GM18507 (cell line): ENCODE measurements around the gene G0S2.
"Not testable (repeated sequence)": the region's sequence is repeated elsewhere in the genome, so short reads cannot be mapped to it uniquely, and the experiment has no call there.

Experiments used
- DNase-seq: peaks from one replicate; pipeline ENCODE4 v3.0.0; 2011; ENCODE audit warnings: low read depth; ENCODE audit not compliant: insufficient read length; ENCODE audit errors: extremely low spot score
- FAIRE-seq: peaks from 2 replicates; lab custom pipeline; 2011; peaks lifted over from hg19 to GRCh38; lab: Jason Lieb, UNC

The G0S2 gene

GRCh38 chr1:209672705-209673630, 2.2 kb upstream of the G0S2 start:
- DNase-seq (peak; percentile 62), FAIRE-seq (peak; percentile 91)

DNA sequence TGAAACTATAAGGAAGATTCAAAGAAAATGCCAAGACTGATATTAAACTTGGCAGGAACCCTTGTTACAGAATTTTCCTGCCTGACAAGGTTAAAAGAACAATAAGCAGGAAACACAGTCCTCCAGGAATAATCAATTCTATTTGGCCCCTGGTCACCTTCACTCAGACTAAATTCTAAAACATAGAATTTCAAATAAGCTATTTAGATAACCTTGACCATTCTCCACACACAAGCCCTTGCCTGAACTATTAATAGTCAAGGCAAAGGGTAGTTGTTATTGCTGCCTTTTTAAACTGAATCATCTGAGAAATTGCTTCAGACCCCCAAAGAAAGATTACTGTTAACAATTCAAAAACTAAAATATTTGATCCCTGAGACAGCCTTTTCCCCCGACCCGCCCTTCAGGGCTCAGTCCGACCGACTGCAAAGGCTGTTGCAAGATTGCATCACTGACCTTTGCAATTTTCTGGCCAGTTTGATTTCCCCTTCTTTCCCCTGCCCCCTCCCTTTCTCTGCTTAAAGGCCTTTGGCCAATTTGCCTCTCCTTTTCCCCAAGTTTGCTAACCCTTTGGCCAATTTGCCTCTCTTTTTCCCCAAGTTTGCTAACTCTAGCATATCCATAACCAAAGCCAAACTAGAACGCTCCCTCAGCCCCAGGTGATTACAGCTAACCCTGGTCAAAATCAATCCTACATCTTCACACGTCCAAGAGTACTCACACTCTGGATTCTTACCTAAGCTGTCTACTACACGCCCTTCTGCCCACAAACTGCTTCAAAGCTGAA, 1.4 kb upstream of the G0S2 start:
- FAIRE-seq (no peak), DNase-seq (no peak)

GRCh38 chr1:209675565-209676154, 448 bp downstream of the G0S2 start:
- FAIRE-seq (no peak), DNase-seq (no peak)

DNA sequence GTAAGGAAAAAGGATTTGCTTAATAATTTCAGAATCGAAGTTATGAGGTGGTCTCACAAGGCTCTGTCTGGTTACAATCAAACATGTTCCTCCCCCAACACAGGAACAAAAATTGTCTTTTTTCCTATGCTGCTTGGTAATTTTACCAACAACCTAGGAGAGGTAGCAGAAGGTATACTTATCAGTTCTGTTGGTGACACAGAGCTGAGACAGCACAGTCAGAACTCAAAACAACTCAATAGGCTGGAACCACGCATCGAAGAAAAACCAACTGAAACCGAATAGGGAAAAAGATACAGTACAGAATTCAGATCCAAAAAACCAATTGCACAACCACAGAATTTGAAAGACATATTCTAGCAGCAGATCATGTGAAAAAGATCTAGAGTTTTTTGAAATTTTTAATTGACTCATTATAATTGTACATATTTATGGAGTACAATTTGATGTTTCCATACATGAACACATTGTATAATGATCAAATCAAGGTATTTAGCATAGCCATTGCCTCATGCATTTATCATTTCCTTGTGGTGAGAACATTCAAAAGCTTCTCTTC, 3.8 kb downstream of the G0S2 start:
- no peak for FAIRE-seq
- no peak for DNase-seq

GRCh38 chr1:209685821-209686220, 10.6 kb downstream of the G0S2 start:
- peak; percentile 21 for FAIRE-seq
- no peak for DNase-seq

GRCh38 chr1:209686322-209686721, 11.1 kb downstream of the G0S2 start:
- DNase-seq (no peak), FAIRE-seq (no peak)

DNA sequence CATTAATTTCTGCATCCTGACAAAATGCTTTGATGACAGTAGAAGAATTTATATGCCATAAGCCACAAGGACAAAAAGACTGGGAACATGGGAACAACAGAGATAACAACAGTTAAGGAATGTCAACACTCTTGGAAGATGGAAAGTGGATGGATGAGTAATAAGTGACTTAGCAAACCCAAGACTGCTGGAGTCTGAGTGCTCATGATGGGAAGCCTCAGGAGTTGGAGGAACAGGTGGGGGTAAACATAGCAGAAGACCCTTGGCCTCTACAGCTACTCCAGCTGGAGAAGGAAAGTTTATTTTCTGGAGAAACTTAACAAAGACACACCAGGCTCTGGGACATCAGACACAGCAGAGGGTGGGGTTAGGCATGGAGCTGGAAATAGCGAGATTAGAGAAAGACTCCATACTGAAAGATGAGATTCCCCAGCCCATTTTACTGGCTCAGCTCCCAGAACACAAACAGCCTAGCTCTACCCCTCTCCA, 13.6 kb downstream of the G0S2 start:
- DNase-seq (no peak), FAIRE-seq (no peak)

- DNase-seq (no peak), FAIRE-seq (no peak)
Measured at GRCh38 chr1:209689477-209689876, 14.3 kb downstream of the G0S2 start.

DNA sequence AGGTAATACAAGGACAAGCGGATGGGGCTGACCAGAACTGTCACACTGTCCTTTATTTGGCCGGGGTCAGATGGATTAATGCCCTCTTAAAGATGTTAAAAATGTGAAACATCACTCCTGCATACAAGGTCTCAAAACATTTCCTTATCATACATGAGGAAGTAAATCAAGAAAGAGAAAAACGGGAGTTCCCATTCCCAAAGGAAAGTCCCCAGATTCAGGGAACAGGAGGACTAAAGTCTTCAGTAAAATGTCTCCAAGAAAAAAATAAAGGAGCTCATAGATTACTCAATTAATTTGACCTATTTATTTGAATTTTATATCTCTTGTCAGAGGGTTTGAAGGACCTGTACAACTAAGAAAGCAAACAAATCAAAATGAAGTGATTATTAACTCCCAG, 16.0 kb downstream of the G0S2 start:
- DNase-seq (no peak), FAIRE-seq (no peak)

GRCh38 chr1:209692296-209692695, 17.1 kb downstream of the G0S2 start:
- no peak for FAIRE-seq

GRCh38 chr1:209692745-209693504, 17.7 kb downstream of the G0S2 start:
- FAIRE-seq (peak; percentile 85), DNase-seq (peak; percentile 46)

More at GRCh38 chr1:209692296-209692695, 17.1 kb downstream of the G0S2 start:
- no peak for DNase-seq

- FAIRE-seq (no peak), DNase-seq (no peak)
Measured at GRCh38 chr1:209696673-209697072, 21.5 kb downstream of the G0S2 start.

- no peak for FAIRE-seq
- DNase-seq = no peak
Measured at GRCh38 chr1:209697126-209697525, 21.9 kb downstream of the G0S2 start.

DNA sequence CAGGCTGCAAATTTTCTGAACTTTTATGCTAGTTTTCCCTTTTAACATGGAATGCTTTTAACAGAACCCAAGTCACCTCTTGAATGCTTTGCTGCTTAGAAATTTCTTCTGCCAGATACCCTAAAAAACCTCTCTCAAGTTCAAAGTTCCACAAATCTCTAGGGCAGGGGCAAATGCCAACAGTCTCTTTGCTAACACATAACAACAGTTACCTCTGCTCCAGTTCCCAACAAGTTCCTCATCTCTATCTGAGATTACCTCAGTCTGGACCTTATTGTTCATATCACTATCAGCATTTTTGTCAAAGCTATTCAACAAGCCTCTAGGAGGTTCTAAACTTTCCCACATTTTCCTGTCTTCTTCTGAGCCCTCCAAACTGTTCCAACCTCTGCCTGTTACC, 25.5 kb downstream of the G0S2 start:
- DNase-seq, FAIRE-seq: not testable (repeated sequence)

GRCh38 chr1:209702832-209703231, 27.6 kb downstream of the G0S2 start:
- DNase-seq = no peak
- FAIRE-seq = no peak

DNA sequence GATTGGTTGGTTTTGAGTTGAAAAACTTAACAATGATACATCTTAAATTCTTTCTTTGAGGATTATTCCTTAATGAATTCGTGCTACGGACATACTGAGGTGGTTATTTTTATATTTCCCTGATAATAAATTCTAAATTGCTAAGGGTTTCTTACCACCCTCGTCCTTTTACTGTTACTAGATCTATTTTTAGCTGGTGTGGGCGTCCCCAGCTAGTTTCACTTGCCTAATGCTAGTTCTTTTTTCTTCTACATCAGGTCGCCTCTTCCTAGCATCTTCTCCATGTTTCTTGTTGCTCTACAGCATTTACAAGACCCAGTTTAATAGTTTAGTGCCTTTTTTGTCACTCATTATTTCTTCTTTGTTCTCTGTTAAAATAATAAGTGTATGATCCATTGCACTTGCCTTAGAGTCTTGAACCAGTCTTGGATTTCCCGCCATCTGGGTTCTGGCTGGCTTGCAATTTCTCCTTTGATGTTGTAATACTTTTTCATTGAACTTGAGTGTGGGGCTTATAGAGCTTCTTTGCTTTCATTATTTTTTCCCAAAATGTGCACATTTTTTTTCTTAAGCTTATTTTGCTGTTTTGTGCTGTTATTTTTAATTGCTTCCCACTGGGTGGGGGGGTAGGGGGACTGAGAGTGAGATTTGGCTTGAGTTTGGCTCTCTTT, 28.8 kb downstream of the G0S2 start:
- no peak for DNase-seq
- peak; percentile 59 for FAIRE-seq

GRCh38 chr1:209704584-209704983, 29.4 kb downstream of the G0S2 start, which contains the start of gene HSD11B1:
Gene HSD11B1 (plus strand): TSS chr1:209704846. CDS start chr1:209704943, 97 bp downstream.
- DNase-seq (no peak), FAIRE-seq (no peak)

DNA sequence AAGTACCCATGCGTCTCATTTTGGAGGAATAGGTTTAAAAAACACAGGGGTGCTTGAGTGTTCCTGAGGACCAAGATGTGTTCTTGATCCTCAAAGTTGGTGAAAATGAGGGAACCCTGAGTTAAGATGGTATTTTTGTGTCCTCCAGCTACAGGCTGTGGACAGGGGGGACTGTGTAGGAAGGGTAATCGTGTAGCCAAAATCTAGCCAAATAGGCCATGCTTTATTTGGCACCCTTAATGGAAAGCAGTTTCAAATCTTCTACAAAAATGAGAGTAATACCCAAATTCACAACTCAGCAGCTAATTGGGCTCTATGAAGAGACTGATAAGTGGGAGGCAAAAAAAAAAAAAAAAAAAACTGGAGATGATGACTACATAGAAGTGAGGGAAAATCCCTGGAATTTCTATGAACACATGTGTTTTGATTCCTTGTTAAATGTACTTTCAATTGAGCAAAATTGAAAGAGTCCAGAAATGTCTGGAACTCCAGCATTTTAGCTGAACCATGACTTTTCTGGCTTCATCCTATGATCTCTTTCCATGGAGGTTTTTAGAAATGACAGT, 29.9 kb downstream of the G0S2 start:
- FAIRE-seq (no peak), DNase-seq (no peak)
